Activated CD4-positive, alpha-beta T cell treated with anti-CD3 and anti-CD28 coated beads, Interleukin-2, amount 10 ng/mL, durations not matched to agents 7 days and 5 days (primary cell): ENCODE measurements around the gene MUC7. TPM values are rescaled to one million over a fixed set of nuclear protein-coding genes. Genes with fewer than 3 reads are reported as not detected.
"Not testable (repeated sequence)": the region's sequence is repeated elsewhere in the genome, so short reads cannot be mapped to it uniquely, and the experiment has no call there.

Experiments used
- CTCF ChIA-PET: fragments of 350-600 bp; sonication (Branson Sonifier 250); formaldehyde crosslinking; loops from one replicate; lab custom pipeline; 2021; ENCODE audit warnings: antibody characterized with exemption; lab: Charles Lee
- POLR2A ChIA-PET: fragments of 350-600 bp; sonication (Branson Sonifier 250); formaldehyde crosslinking; loops from one replicate; lab custom pipeline; 2021; ENCODE audit warnings: antibody characterized with exemption; lab: Charles Lee
- DNase-seq: peaks from one replicate; pipeline ENCODE4 v3.0.0-alpha.2; 2020
- H3K27ac Mint-ChIP-seq: one replicate; pipeline ENCODE4 v1.8.0; 2021; ENCODE audit warnings: mild to moderate bottlenecking, moderate library complexity, mixed read lengths
- H3K27me3 Mint-ChIP-seq: one replicate; pipeline ENCODE4 v1.8.0; 2021; ENCODE audit warnings: mixed read lengths
- H3K36me3 Mint-ChIP-seq: one replicate; pipeline ENCODE4 v1.8.0; 2021; ENCODE audit warnings: low read depth, mixed read lengths
- H3K4me1 Mint-ChIP-seq: one replicate; pipeline ENCODE4 v1.8.0; 2021; ENCODE audit warnings: mixed read lengths
- H3K4me3 Mint-ChIP-seq: one replicate; pipeline ENCODE4 v1.8.0; 2021; ENCODE audit warnings: mild to moderate bottlenecking, moderate library complexity, mixed read lengths
- H3K9me3 Mint-ChIP-seq: one replicate; pipeline ENCODE4 v1.8.0; 2021; ENCODE audit warnings: mixed read lengths
- total RNA-seq, 2 experiments: library from RNA; stranded (reverse); gene quantifications; one replicate each; pipeline ENCODE4 v1.2.3, GENCODE V29; 2021

MUC7 gene
- not detected for total RNA-seq

- Mint-ChIP-seq H3K27me3 (no peaks in the 10 kb centered on the region), H3K27ac (no peak within 1 kb of the TSS), H3K4me1 (no peaks in the 10 kb centered on the region), H3K36me3 (no peaks in the 10 kb centered on the region), H3K9me3 (no peaks in the 10 kb centered on the region), H3K4me3 (no peak within 1 kb of the TSS)
- DNase-seq, result no peak
- POLR2A ChIA-PET, result no interaction called here
- CTCF ChIA-PET, result no interaction called here
Observed at GRCh38 chr4:70471897-70472296, at the start of gene MUC7. Gene MUC7 (plus strand): TSS chr4:70472197. CDS start chr4:70474022, 1,825 bp downstream.

DNA sequence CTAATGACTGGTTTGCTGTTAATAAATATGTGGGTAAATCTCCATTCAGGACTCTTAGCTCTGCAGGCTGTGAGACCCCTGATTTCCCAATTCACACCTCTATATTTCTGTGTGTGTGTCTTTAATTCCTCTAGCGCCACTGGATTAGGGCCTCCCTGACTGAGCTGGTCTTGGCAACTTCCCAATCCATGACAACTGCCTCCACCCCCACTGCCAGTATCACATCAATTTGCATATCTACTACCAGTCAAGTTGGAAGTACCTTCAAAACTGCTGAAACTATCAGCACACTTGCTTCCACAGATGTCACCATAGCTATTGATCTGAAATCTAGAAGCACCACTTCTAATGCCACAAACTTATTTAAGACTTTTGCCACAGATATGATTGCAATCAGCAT is 46.7 kb upstream of the MUC7 start:
- H3K9me3 Mint-ChIP-seq, result peaks cover 6% of the 10 kb centered on the region
- DNase-seq, result no peak
- no peak overlapping the region for H3K27ac Mint-ChIP-seq
- H3K36me3 Mint-ChIP-seq, result no peaks in the 10 kb centered on the region
- no peaks in the 10 kb centered on the region for H3K4me1 Mint-ChIP-seq
- POLR2A ChIA-PET, result no interaction called here
- no peak overlapping the region for H3K4me3 Mint-ChIP-seq
- CTCF ChIA-PET, result interaction anchor here (0.6 kb wide), 1 partner anchor 506 kb away, joined by 4 read pairs; no protein-coding TSS in a partner anchor
- H3K27me3 Mint-ChIP-seq, result no peaks in the 10 kb centered on the region

GRCh38 chr4:70426789-70427188 is 45.2 kb upstream of the MUC7 start:
- H3K4me1 Mint-ChIP-seq, result no peaks in the 10 kb centered on the region
- no peaks in the 10 kb centered on the region for H3K27me3 Mint-ChIP-seq
- ChIA-PET POLR2A (no interaction called here), CTCF (no interaction called here)
- H3K27ac Mint-ChIP-seq, result no peak overlapping the region
- H3K36me3 Mint-ChIP-seq, result no peaks in the 10 kb centered on the region
- peaks cover 6% of the 10 kb centered on the region for H3K9me3 Mint-ChIP-seq
- H3K4me3 Mint-ChIP-seq, result no peak overlapping the region
- DNase-seq, result no peak

DNA sequence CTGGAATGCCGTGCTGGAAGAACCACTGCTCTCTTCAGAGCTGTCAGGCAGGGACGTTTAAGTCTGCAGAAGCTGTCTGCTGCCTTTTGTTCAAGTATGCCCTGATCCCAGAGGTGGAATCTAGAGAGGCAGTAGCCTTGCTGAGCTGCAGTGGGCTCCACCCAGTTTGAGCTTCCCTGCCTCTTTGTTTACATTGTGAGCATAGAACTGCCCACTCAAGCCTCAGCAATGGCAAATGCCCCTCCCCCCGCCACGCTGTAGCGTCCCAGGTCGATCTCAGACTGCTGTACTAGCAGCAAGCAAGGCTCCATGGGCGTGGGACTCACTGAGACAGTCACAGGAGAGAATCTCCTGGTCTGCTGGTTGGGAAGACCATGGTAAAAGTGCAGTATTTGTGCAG is 34.8 kb upstream of the MUC7 start:
- Mint-ChIP-seq H3K27ac (no peak overlapping the region), H3K27me3 (no peaks in the 10 kb centered on the region)
- CTCF ChIA-PET, result no interaction called here

DNA sequence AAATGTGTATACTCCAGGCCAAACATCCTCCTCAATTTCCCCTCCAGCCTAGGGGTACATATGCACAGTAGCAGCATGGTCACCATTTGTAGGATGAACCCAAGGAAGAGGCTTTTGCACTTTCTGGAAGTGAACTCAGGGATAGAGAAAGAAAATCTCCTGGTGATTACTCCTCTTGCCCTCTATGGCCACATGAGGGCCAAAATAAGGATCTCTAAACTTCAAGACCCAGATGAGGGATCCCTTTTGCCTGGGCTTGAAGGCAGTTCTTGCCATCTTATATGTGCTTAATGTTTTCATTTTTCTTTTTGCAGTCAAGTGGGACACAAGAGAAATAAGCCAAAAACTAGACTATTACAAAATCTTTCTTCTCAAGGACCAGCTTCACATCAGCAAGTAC is 29.5 kb upstream of the MUC7 start:
- Mint-ChIP-seq H3K27ac (no peak overlapping the region), H3K36me3 (no peaks in the 10 kb centered on the region), H3K27me3 (no peaks in the 10 kb centered on the region), H3K4me1 (no peaks in the 10 kb centered on the region), H3K4me3 (no peak overlapping the region), H3K9me3 (no peaks in the 10 kb centered on the region)
- ChIA-PET POLR2A (no interaction called here), CTCF (no interaction called here)
- DNase-seq, result no peak

More for the DNA sequence above, 34.8 kb upstream of the MUC7 start:
- Mint-ChIP-seq H3K9me3 (no peaks in the 10 kb centered on the region), H3K4me1 (no peaks in the 10 kb centered on the region), H3K36me3 (no peaks in the 10 kb centered on the region), H3K4me3 (no peak overlapping the region)
- no peak for DNase-seq
- POLR2A ChIA-PET, result no interaction called here

- H3K4me3 Mint-ChIP-seq, result no peak overlapping the region
Observed at GRCh38 chr4:70443329-70443728, 28.7 kb upstream of the MUC7 start.

DNA sequence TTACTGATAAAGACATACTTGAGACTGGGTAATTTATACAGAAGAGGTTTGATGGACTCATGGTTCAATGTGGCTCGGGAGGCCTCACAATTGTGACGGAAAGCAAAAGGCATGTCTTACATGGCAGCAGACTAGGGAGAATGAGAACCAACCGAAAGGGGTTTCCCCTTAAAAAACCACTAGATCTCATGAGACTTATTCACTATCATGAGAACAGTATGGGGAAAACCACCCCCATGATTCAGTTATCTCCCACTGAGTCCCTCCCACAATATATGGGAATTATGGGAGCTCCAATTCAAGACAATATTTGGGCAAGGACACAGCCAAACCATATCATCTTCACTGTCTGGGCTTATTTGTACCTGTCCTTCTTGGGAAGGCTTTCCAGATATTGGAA is 22.8 kb upstream of the MUC7 start:
- Mint-ChIP-seq H3K9me3 (no peaks in the 10 kb centered on the region), H3K27ac (no peak overlapping the region), H3K4me3 (no peak overlapping the region), H3K4me1 (no peaks in the 10 kb centered on the region), H3K36me3 (no peaks in the 10 kb centered on the region), H3K27me3 (no peaks in the 10 kb centered on the region)
- ChIA-PET POLR2A (no interaction called here), CTCF (interaction anchor here (0.7 kb wide), 1 partner anchor 1710 kb away, joined by 3 read pairs; no protein-coding TSS in a partner anchor)
- DNase-seq, result no peak

More at GRCh38 chr4:70443329-70443728, 28.7 kb upstream of the MUC7 start:
- no peak for DNase-seq
- ChIA-PET CTCF (no interaction called here), POLR2A (no interaction called here)
- H3K9me3 Mint-ChIP-seq, result no peaks in the 10 kb centered on the region
- H3K27me3 Mint-ChIP-seq, result no peaks in the 10 kb centered on the region
- no peaks in the 10 kb centered on the region for H3K36me3 Mint-ChIP-seq
- no peak overlapping the region for H3K27ac Mint-ChIP-seq
- no peaks in the 10 kb centered on the region for H3K4me1 Mint-ChIP-seq

- ChIA-PET CTCF (no interaction called here), POLR2A (no interaction called here)
- Mint-ChIP-seq H3K36me3 (no peaks in the 10 kb centered on the region), H3K9me3 (no peaks in the 10 kb centered on the region), H3K4me1 (no peaks in the 10 kb centered on the region), H3K4me3 (no peak overlapping the region), H3K27me3 (no peaks in the 10 kb centered on the region), H3K27ac (no peak overlapping the region)
- no peak for DNase-seq
Observed at GRCh38 chr4:70452946-70453345, 19.1 kb upstream of the MUC7 start.

DNA sequence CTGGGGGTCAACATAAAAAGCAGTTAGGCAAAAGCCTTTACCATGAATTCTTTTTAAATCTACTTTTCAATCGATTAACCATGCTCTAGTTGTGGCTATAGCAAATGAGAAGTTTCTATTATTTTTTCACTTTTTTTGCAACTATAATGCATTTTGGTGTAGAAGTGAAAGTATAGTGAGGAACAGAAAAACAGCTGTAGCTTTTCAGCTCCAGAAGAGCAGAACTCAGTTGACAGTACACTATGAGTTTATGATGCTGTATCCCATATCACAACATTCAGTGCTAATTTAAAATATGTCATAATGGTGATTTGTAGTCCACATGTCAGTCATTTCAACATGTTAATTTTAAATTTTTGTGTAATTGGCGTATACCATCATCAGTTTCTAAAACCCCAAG is 8.7 kb upstream of the MUC7 start:
- Mint-ChIP-seq H3K27ac (no peak overlapping the region), H3K36me3 (no peaks in the 10 kb centered on the region), H3K27me3 (no peaks in the 10 kb centered on the region), H3K9me3 (no peaks in the 10 kb centered on the region), H3K4me3 (no peak overlapping the region), H3K4me1 (no peaks in the 10 kb centered on the region)
- no peak for DNase-seq
- CTCF ChIA-PET, result no interaction called here
- POLR2A ChIA-PET, result no interaction called here

GRCh38 chr4:70473679-70474078 is 1.7 kb downstream of the MUC7 start:
- Mint-ChIP-seq H3K36me3 (no peaks in the 10 kb centered on the region), H3K4me3 (no peak overlapping the region), H3K27ac (no peak overlapping the region), H3K4me1 (no peaks in the 10 kb centered on the region), H3K9me3 (no peaks in the 10 kb centered on the region), H3K27me3 (no peaks in the 10 kb centered on the region)
- ChIA-PET CTCF (no interaction called here), POLR2A (no interaction called here)
- no peak for DNase-seq

- Mint-ChIP-seq H3K9me3 (no peaks in the 10 kb centered on the region), H3K27ac (no peak overlapping the region), H3K4me1 (no peaks in the 10 kb centered on the region), H3K36me3 (no peaks in the 10 kb centered on the region), H3K4me3 (no peak overlapping the region), H3K27me3 (no peaks in the 10 kb centered on the region)
- DNase-seq, result no peak
- ChIA-PET CTCF (no interaction called here), POLR2A (no interaction called here)
Observed at GRCh38 chr4:70488748-70489147, 16.8 kb downstream of the MUC7 start.

- CTCF ChIA-PET, result interaction anchor here (0.7 kb wide), 1 partner anchor 15 kb away, joined by 3 read pairs; no protein-coding TSS in a partner anchor
- DNase-seq, result no peak
- no peak overlapping the region for H3K4me3 Mint-ChIP-seq
- no peaks in the 10 kb centered on the region for H3K4me1 Mint-ChIP-seq
- no peaks in the 10 kb centered on the region for H3K27me3 Mint-ChIP-seq
- H3K36me3 Mint-ChIP-seq, result no peaks in the 10 kb centered on the region
- H3K27ac Mint-ChIP-seq, result no peak overlapping the region
- POLR2A ChIA-PET, result no interaction called here
- H3K9me3 Mint-ChIP-seq, result no peaks in the 10 kb centered on the region
Observed at GRCh38 chr4:70496231-70496630, 24.2 kb downstream of the MUC7 start.

- H3K27me3 Mint-ChIP-seq, H3K4me3 Mint-ChIP-seq, H3K27ac Mint-ChIP-seq, H3K9me3 Mint-ChIP-seq, DNase-seq, H3K4me1 Mint-ChIP-seq, POLR2A ChIA-PET, H3K36me3 Mint-ChIP-seq, CTCF ChIA-PET: not testable (repeated sequence)
Observed at GRCh38 chr4:70501838-70502237, 29.8 kb downstream of the MUC7 start.

GRCh38 chr4:70504733-70505132 is 32.7 kb downstream of the MUC7 start:
- no peak overlapping the region for H3K27ac Mint-ChIP-seq
- no peaks in the 10 kb centered on the region for H3K27me3 Mint-ChIP-seq
- ChIA-PET POLR2A (no interaction called here), CTCF (interaction anchor here (0.6 kb wide), 1 partner anchor 140 kb away, joined by 4 read pairs; no protein-coding TSS in a partner anchor)
- no peaks in the 10 kb centered on the region for H3K4me1 Mint-ChIP-seq
- H3K9me3 Mint-ChIP-seq, result no peaks in the 10 kb centered on the region
- H3K4me3 Mint-ChIP-seq, result no peak overlapping the region
- no peak for DNase-seq
- no peaks in the 10 kb centered on the region for H3K36me3 Mint-ChIP-seq
